Effector memory CD4-positive, alpha-beta T cell (primary cell): ENCODE results near the gene CYCS.
"Not testable (repeated sequence)": the region's sequence is repeated elsewhere in the genome, so short reads cannot be mapped to it uniquely, and the experiment has no call there.

Experiments used
- DNase-seq, 3 donors: peaks; one replicate each; pipeline ENCODE4 v3.0.0-alpha.2; 2020
- H3K27ac ChIP-seq: 2 replicates; pipeline ENCODE4 v1.7.0; 2013; ENCODE audit warnings: mild to moderate bottlenecking, low read length, moderate library complexity; ENCODE audit not compliant: insufficient read depth, poor library complexity, severe bottlenecking
- H3K27me3 ChIP-seq: replicated peaks from 2 replicates; pipeline ENCODE4 v1.7.0; 2013; ENCODE audit warnings: mild to moderate bottlenecking, low read length; ENCODE audit not compliant: insufficient read depth, control insufficient read depth, poor library complexity, severe bottlenecking
- H3K36me3 ChIP-seq: 2 replicates; pipeline ENCODE4 v1.7.0; 2013; ENCODE audit warnings: mild to moderate bottlenecking, low read length, moderate library complexity; ENCODE audit not compliant: control insufficient read depth, insufficient read depth
- H3K4me1 ChIP-seq: 2 replicates; pipeline ENCODE4 v1.7.0; 2013; ENCODE audit warnings: low read length, mild to moderate bottlenecking; ENCODE audit not compliant: control insufficient read depth, insufficient read depth, poor library complexity, severe bottlenecking
- H3K4me3 ChIP-seq: 2 replicates; pipeline ENCODE4 v1.7.0; 2013; ENCODE audit warnings: low read length, low read depth, mild to moderate bottlenecking; ENCODE audit not compliant: insufficient read depth, poor library complexity, severe bottlenecking
- H3K9me3 ChIP-seq: 2 replicates; pipeline ENCODE4 v1.7.0; 2013; ENCODE audit warnings: mild to moderate bottlenecking, low read length, moderate library complexity; ENCODE audit not compliant: control insufficient read depth
- total RNA-seq, 3 donors: gene quantifications; one replicate each; lab custom pipeline; 2026; lab: John Stamatoyannopoulos, UW

Gene CYCS
- total RNA-seq: 278 to 426 (median 300) reads per million in 3 donors

- H3K27ac ChIP-seq: peak within 1 kb of the TSS; percentile 95
- H3K9me3 ChIP-seq: no peaks in the 10 kb centered on the region
- peak; percentile 99 to 100 (median 100) for DNase-seq
- peaks cover 13% of the 10 kb centered on the region for H3K36me3 ChIP-seq
- no peaks in the 10 kb centered on the region for H3K4me1 ChIP-seq
- H3K4me3 ChIP-seq: peak within 1 kb of the TSS; percentile 61
- no peaks in the 10 kb centered on the region for H3K27me3 ChIP-seq
These were observed at the start of gene CYCS for GRCh38 chr7:25125137-25125946. TSS of gene CYCS (minus strand) at chr7:25125260. CDS start at chr7:25124119, 1,141 bp downstream.

GRCh38 chr7:25173184-25173583, 48.1 kb upstream of the CYCS start:
- no peaks in the 10 kb centered on the region for H3K4me1 ChIP-seq
- no peak overlapping the region for H3K4me3 ChIP-seq
- no peak for DNase-seq
- H3K36me3 ChIP-seq: no peaks in the 10 kb centered on the region
- no peaks in the 10 kb centered on the region for H3K27me3 ChIP-seq
- H3K9me3 ChIP-seq: no peaks in the 10 kb centered on the region
- no peak overlapping the region for H3K27ac ChIP-seq

GRCh38 chr7:25171516-25171915, 46.5 kb upstream of the CYCS start:
- H3K9me3 ChIP-seq: no peaks in the 10 kb centered on the region

GRCh38 chr7:25171071-25171470, 46.0 kb upstream of the CYCS start:
- Histone ChIP-seq H3K9me3 (no peaks in the 10 kb centered on the region), H3K4me3 (no peak overlapping the region), H3K36me3 (no peaks in the 10 kb centered on the region), H3K27me3 (no peaks in the 10 kb centered on the region), H3K27ac (no peak overlapping the region), H3K4me1 (no peaks in the 10 kb centered on the region)
- no peak for DNase-seq

More at GRCh38 chr7:25171516-25171915, 46.5 kb upstream of the CYCS start:
- DNase-seq: no peak
- no peaks in the 10 kb centered on the region for H3K4me1 ChIP-seq
- no peaks in the 10 kb centered on the region for H3K27me3 ChIP-seq
- no peak overlapping the region for H3K27ac ChIP-seq
- no peaks in the 10 kb centered on the region for H3K36me3 ChIP-seq
- no peak overlapping the region for H3K4me3 ChIP-seq

GRCh38 chr7:25169683-25170082, 44.6 kb upstream of the CYCS start:
- Histone ChIP-seq H3K27ac (no peak overlapping the region), H3K36me3 (no peaks in the 10 kb centered on the region)

GRCh38 chr7:25168145-25168544, 43.1 kb upstream of the CYCS start:
- no peak for DNase-seq
- no peak overlapping the region for H3K4me3 ChIP-seq
- H3K27ac ChIP-seq: no peak overlapping the region
- H3K9me3 ChIP-seq: no peaks in the 10 kb centered on the region
- H3K36me3 ChIP-seq: no peaks in the 10 kb centered on the region
- H3K27me3 ChIP-seq: no peaks in the 10 kb centered on the region
- H3K4me1 ChIP-seq: no peaks in the 10 kb centered on the region

More at GRCh38 chr7:25169683-25170082, 44.6 kb upstream of the CYCS start:
- H3K4me3 ChIP-seq: no peak overlapping the region
- no peak for DNase-seq
- H3K4me1 ChIP-seq: no peaks in the 10 kb centered on the region
- H3K9me3 ChIP-seq: no peaks in the 10 kb centered on the region
- H3K27me3 ChIP-seq: no peaks in the 10 kb centered on the region

GRCh38 chr7:25167262-25167843, 42.3 kb upstream of the CYCS start:
- H3K4me3 ChIP-seq: no peak overlapping the region
- no peaks in the 10 kb centered on the region for H3K9me3 ChIP-seq
- H3K27ac ChIP-seq: no peak overlapping the region
- no peak for DNase-seq
- no peaks in the 10 kb centered on the region for H3K27me3 ChIP-seq
- no peaks in the 10 kb centered on the region for H3K4me1 ChIP-seq
- H3K36me3 ChIP-seq: no peaks in the 10 kb centered on the region

GRCh38 chr7:25159983-25160596, 35.0 kb upstream of the CYCS start:
- H3K27ac ChIP-seq, H3K27me3 ChIP-seq, H3K9me3 ChIP-seq, H3K4me1 ChIP-seq, H3K4me3 ChIP-seq, H3K36me3 ChIP-seq: not testable (repeated sequence)
- peak in 1 of 3 donors; percentile 1 for DNase-seq

- DNase-seq: no peak
- Histone ChIP-seq H3K27me3 (no peaks in the 10 kb centered on the region), H3K4me1 (no peaks in the 10 kb centered on the region)
These were observed 33.9 kb upstream of the CYCS start for GRCh38 chr7:25158966-25159365.

GRCh38 chr7:25151773-25152172, 26.7 kb upstream of the CYCS start:
- H3K9me3 ChIP-seq: no peaks in the 10 kb centered on the region
- H3K36me3 ChIP-seq: no peaks in the 10 kb centered on the region

More at GRCh38 chr7:25158966-25159365, 33.9 kb upstream of the CYCS start:
- H3K36me3 ChIP-seq: no peaks in the 10 kb centered on the region
- H3K9me3 ChIP-seq: no peaks in the 10 kb centered on the region
- H3K4me3 ChIP-seq: no peak overlapping the region
- no peak overlapping the region for H3K27ac ChIP-seq

More at GRCh38 chr7:25151773-25152172, 26.7 kb upstream of the CYCS start:
- Histone ChIP-seq H3K27ac (no peak overlapping the region), H3K27me3 (no peaks in the 10 kb centered on the region), H3K4me1 (no peaks in the 10 kb centered on the region), H3K4me3 (no peak overlapping the region)
- no peak for DNase-seq
